MCF 10A (cell line): ENCODE results near the gene ENG. TPM values are rescaled to one million over a fixed set of nuclear protein-coding genes. Genes with fewer than 3 reads are reported as not detected.

Experiments
- BruUV-seq: library from RNA; stranded (reverse); fragments of 400-500 nt; replicated peaks from 2 replicates; lab custom pipeline; 2021; lab: Mats Ljungman, UMichigan
- CTCF ChIA-PET: fragments of 300-600 bp; sonication (Branson Sonifier 250); formaldehyde crosslinking; extraction: SDS; loops from one replicate; lab custom pipeline; 2021; ENCODE audit warnings: antibody characterized with exemption, inconsistent platforms; lab: Yijun Ruan, JAX
- POLR2A ChIA-PET: fragments of 300-600, 350-650 bp; sonication (Branson Sonifier 250); formaldehyde crosslinking; extraction: SDS; loops from one replicate; lab custom pipeline; 2020; ENCODE audit warnings: antibody characterized with exemption, inconsistent platforms; lab: Yijun Ruan, JAX
- DNase-seq: peaks from one replicate; pipeline ENCODE4 v3.0.0-alpha.2; 2018; ENCODE audit not compliant: unreplicated experiment
- H3K27ac Mint-ChIP-seq: one replicate; pipeline ENCODE4 v1.8.0; 2022; ENCODE audit warnings: mild to moderate bottlenecking, low read depth, mixed read lengths; ENCODE audit not compliant: unreplicated experiment
- H3K27me3 Mint-ChIP-seq: one replicate; pipeline ENCODE4 v1.8.0; 2022; ENCODE audit warnings: mixed read lengths; ENCODE audit not compliant: insufficient read depth, unreplicated experiment
- H3K36me3 Mint-ChIP-seq: one replicate; pipeline ENCODE4 v1.8.0; 2022; ENCODE audit warnings: mild to moderate bottlenecking, moderate library complexity, mixed read lengths; ENCODE audit not compliant: insufficient read depth, unreplicated experiment
- H3K4me1 Mint-ChIP-seq: one replicate; pipeline ENCODE4 v1.8.0; 2022; ENCODE audit warnings: mixed read lengths; ENCODE audit not compliant: insufficient read depth, unreplicated experiment
- H3K4me3 Mint-ChIP-seq: one replicate; pipeline ENCODE4 v1.8.0; 2022; ENCODE audit warnings: mild to moderate bottlenecking, moderate library complexity, mixed read lengths; ENCODE audit not compliant: unreplicated experiment
- H3K9me3 Mint-ChIP-seq: one replicate; pipeline ENCODE4 v1.8.0; 2022; ENCODE audit warnings: mixed read lengths; ENCODE audit not compliant: unreplicated experiment
- CTCF ChIP-seq: fragments of 200-600 bp; IDR thresholded peaks from one replicate; pipeline ENCODE4 v1.8.0; 2022; ENCODE audit warnings: antibody characterized with exemption, mild to moderate bottlenecking; ENCODE audit not compliant: unreplicated experiment
- intact Hi-C: fragments of 100-400 bp; cut with micrococcal nuclease; formaldehyde crosslinking; loops from 2 replicates; pipeline ENCODE4 v1.14.1; 2022
- total RNA-seq: library from RNA; stranded (reverse); gene quantifications from 2 replicates; pipeline ENCODE4 v1.2.3, GENCODE V29; 2022

ENG gene
- total RNA-seq, 1 experiment from 2014 or later = 22.1 TPM

- Mint-ChIP-seq H3K36me3 (peaks cover 17% of the 10 kb centered on the region), H3K9me3 (no peaks in the 10 kb centered on the region), H3K4me3 (no peak overlapping the region), H3K4me1 (peaks cover 6% of the 10 kb centered on the region), H3K27ac (no peak overlapping the region), H3K27me3 (no peaks in the 10 kb centered on the region)
- POLR2A ChIA-PET = interaction anchor here (0.6 to 1.9 kb wide), 4 partner anchors 10 to 62 kb away, joined by 3 to 9 read pairs (median 4); partner anchors contain the start of genes CDK9 and TOR2A
- intact Hi-C loops = no loop called here
- no peak for TF ChIP-seq CTCF
- no TSS peak for BruUV-seq
- DNase-seq = no peak
- CTCF ChIA-PET = no interaction called here
Measured at GRCh38 chr9:127796852-127797370, 57.5 kb downstream of the ENG start.

GRCh38 chr9:127796225-127796813, 58.1 kb downstream of the ENG start:
- H3K9me3 Mint-ChIP-seq = no peaks in the 10 kb centered on the region
- no peak overlapping the region for H3K4me3 Mint-ChIP-seq
- DNase-seq = no peak
- ChIA-PET POLR2A (interaction anchor here (1.0 kb wide), 1 partner anchor 27 kb away, joined by 3 read pairs; no protein-coding TSS in a partner anchor), CTCF (no interaction called here)
- no peaks in the 10 kb centered on the region for H3K27me3 Mint-ChIP-seq
- H3K36me3 Mint-ChIP-seq = peaks cover 23% of the 10 kb centered on the region
- no peak for TF ChIP-seq CTCF
- no peak overlapping the region for H3K27ac Mint-ChIP-seq
- peaks cover 4% of the 10 kb centered on the region for H3K4me1 Mint-ChIP-seq
- no TSS peak for BruUV-seq
- intact Hi-C loops = no loop called here

DNA sequence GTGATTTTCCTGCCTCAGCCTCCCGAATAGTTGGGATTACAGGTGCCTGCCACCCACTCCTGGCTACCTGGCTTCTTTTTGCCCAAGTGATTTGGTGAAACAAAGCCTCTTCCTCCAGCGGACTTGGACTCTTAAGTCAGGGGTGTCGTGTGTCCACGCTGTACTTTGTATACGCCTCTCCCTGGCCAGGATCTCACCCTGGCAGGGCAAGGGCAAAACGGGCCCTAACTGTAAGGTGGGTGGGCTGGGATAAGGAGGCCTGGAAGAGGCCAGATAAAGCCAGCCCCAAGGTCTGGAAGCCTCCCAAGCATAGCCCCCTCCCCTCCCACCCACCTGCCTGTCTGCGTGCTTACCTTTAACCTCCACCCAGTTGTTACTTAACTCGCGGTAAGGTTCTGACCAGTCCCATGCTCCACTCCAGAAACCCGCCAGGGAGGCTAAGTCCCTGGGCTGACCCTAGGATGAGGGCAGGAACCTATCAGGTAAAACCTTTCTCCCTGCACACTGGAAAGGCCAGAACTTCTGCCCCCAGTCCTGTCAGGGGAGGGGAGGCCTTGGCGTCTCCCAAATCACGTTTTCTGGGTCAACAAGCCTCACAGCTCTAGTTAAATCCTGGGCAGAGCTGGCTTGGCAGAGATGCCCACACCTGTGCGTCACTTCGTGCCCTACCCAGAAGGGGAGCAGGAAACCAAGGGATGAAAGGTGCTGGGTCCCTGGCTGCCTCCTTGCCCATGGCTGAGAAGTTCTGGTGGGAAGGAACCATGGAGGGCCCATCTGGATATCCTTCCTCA, 60.3 kb downstream of the ENG start:
- POLR2A ChIA-PET = interaction anchor here (0.6 kb wide), 1 partner anchor 293 kb away, joined by 3 read pairs; no protein-coding TSS in a partner anchor
- intact Hi-C loops = no loop called here
- H3K9me3 Mint-ChIP-seq = no peaks in the 10 kb centered on the region
- CTCF ChIA-PET = interaction anchor here (0.6 to 1.5 kb wide), 2 partner anchors 9 to 18 kb away, joined by 3 to 4 read pairs; no protein-coding TSS in a partner anchor
- no peak for DNase-seq
- H3K4me1 Mint-ChIP-seq = no peaks in the 10 kb centered on the region
- BruUV-seq = no TSS peak
- no peaks in the 10 kb centered on the region for H3K27me3 Mint-ChIP-seq
- H3K36me3 Mint-ChIP-seq = peaks cover 44% of the 10 kb centered on the region
- no peak for TF ChIP-seq CTCF
- no peak overlapping the region for H3K27ac Mint-ChIP-seq
- no peak overlapping the region for H3K4me3 Mint-ChIP-seq
